ENCODE results near the gene FOXO1.

Gene FOXO1

GRCh38 chr13:40694426-40694825 lies 28.0 kb upstream of the FOXO1 start:
- TF ChIP-seq ZBTB7A (IDR thresholded peaks at IDR 0.05; ENCODE audit: low read depth), result no peak
- no peak for TF ChIP-seq CEBPB (IDR thresholded peaks at IDR 0.05)
- no peak for TF ChIP-seq TCF12 (IDR thresholded peaks at IDR 0.05; ENCODE audit: low read depth)
- TF ChIP-seq MAX (IDR thresholded peaks at IDR 0.05), result no peak
- no peak for TF ChIP-seq EGR1 (IDR thresholded peaks at IDR 0.05)
- no peak for TF ChIP-seq FOXM1 (IDR thresholded peaks at IDR 0.05; ENCODE audit: borderline replicate concordance, low read depth)
- TF ChIP-seq CREB1 (IDR thresholded peaks at IDR 0.05; ENCODE audit: low read depth), result no peak
- no peak for TF ChIP-seq YY1 (IDR thresholded peaks at IDR 0.05; ENCODE audit: low read depth)
- TF ChIP-seq RAD21 (IDR thresholded peaks at IDR 0.05; ENCODE audit: low read depth), result no peak
- TF ChIP-seq TAF1 (IDR thresholded peaks at IDR 0.05; ENCODE audit: low read depth), result no peak
- TF ChIP-seq EP300 (IDR thresholded peaks at IDR 0.05; ENCODE audit: borderline replicate concordance), result no peak
- TF ChIP-seq REST (IDR thresholded peaks at IDR 0.05; ENCODE audit: low read depth), result no peak
- no peak for TF ChIP-seq USF1 (IDR thresholded peaks at IDR 0.05)
- no peak for TF ChIP-seq TEAD4 (IDR thresholded peaks at IDR 0.05)
- TF ChIP-seq NFIC (IDR thresholded peaks at IDR 0.05), result no peak

GRCh38 chr13:40692946-40693345 lies 26.5 kb upstream of the FOXO1 start:
- TF ChIP-seq CEBPB (IDR thresholded peaks at IDR 0.05) (no peak), NFIC (IDR thresholded peaks at IDR 0.05) (no peak), TEAD4 (IDR thresholded peaks at IDR 0.05) (no peak), FOXM1 (IDR thresholded peaks at IDR 0.05; ENCODE audit: borderline replicate concordance, low read depth) (no peak), YY1 (IDR thresholded peaks at IDR 0.05; ENCODE audit: low read depth) (no peak), CREB1 (IDR thresholded peaks at IDR 0.05; ENCODE audit: low read depth) (no peak)

- no peak for TF ChIP-seq NFIC (IDR thresholded peaks at IDR 0.05)
- TF ChIP-seq REST (IDR thresholded peaks at IDR 0.05; ENCODE audit: low read depth), result no peak
- TF ChIP-seq FOXM1 (IDR thresholded peaks at IDR 0.05; ENCODE audit: borderline replicate concordance, low read depth), result no peak
- TF ChIP-seq EP300 (IDR thresholded peaks at IDR 0.05; ENCODE audit: borderline replicate concordance), result no peak
- no peak for TF ChIP-seq USF1 (IDR thresholded peaks at IDR 0.05)
- no peak for TF ChIP-seq EGR1 (IDR thresholded peaks at IDR 0.05)
- no peak for TF ChIP-seq ZBTB7A (IDR thresholded peaks at IDR 0.05; ENCODE audit: low read depth)
- TF ChIP-seq TAF1 (IDR thresholded peaks at IDR 0.05; ENCODE audit: low read depth), result no peak
- no peak for TF ChIP-seq YY1 (IDR thresholded peaks at IDR 0.05; ENCODE audit: low read depth)
- no peak for TF ChIP-seq MAX (IDR thresholded peaks at IDR 0.05)
- TF ChIP-seq TCF12 (IDR thresholded peaks at IDR 0.05; ENCODE audit: low read depth), result no peak
- no peak for TF ChIP-seq RAD21 (IDR thresholded peaks at IDR 0.05; ENCODE audit: low read depth)
- TF ChIP-seq CEBPB (IDR thresholded peaks at IDR 0.05), result no peak
Measured at GRCh38 chr13:40688781-40689180, 22.3 kb upstream of the FOXO1 start.

- TF ChIP-seq RAD21 (IDR thresholded peaks at IDR 0.05; ENCODE audit: low read depth) (peak; percentile 56), YY1 (IDR thresholded peaks at IDR 0.05; ENCODE audit: low read depth) (no peak)
Measured at GRCh38 chr13:40682449-40683240, 16.2 kb upstream of the FOXO1 start.

GRCh38 chr13:40681341-40682146 lies 15.1 kb upstream of the FOXO1 start:
- TF ChIP-seq MAX (IDR thresholded peaks at IDR 0.05) (no peak), CREB1 (IDR thresholded peaks at IDR 0.05; ENCODE audit: low read depth) (no peak), EP300 (IDR thresholded peaks at IDR 0.05; ENCODE audit: borderline replicate concordance) (no peak), YY1 (IDR thresholded peaks at IDR 0.05; ENCODE audit: low read depth) (no peak), NFIC (IDR thresholded peaks at IDR 0.05) (0 out of 2 replicates have a peak, but pooled peaks have one; percentile 16), TCF12 (IDR thresholded peaks at IDR 0.05; ENCODE audit: low read depth) (no peak), TAF1 (IDR thresholded peaks at IDR 0.05; ENCODE audit: low read depth) (no peak), RAD21 (IDR thresholded peaks at IDR 0.05; ENCODE audit: low read depth) (no peak), EGR1 (IDR thresholded peaks at IDR 0.05) (no peak)
